Aorta (tissue), 5 donors: ENCODE measurements around the gene OR1A2. TPM values are rescaled to one million over a fixed set of nuclear protein-coding genes. Genes with fewer than 3 reads are reported as not detected.
"Not testable (repeated sequence)": the region's sequence is repeated elsewhere in the genome, so short reads cannot be mapped to it uniquely, and the experiment has no call there.

ENCODE experiments used
- ATAC-seq: fragments of 200-7000 bp; cut with Tn5 transposase; one replicate; pipeline ENCODE4 v1.9.1; 2022; ENCODE audit warnings: moderate library complexity; ENCODE audit not compliant: low FRiP score
- DNase-seq, 2 donors: peaks; one replicate each; pipeline ENCODE4 v3.0.0-alpha.2; 2020
- H3K27ac ChIP-seq, 2 donors: one replicate each; pipeline ENCODE4 v1.5.1; 2013; ENCODE audit warnings: low read length in 2 of 2, mild to moderate bottlenecking in 2 of 2, moderate library complexity in 2 of 2, control low read depth in 1 of 2, inconsistent platforms in 1 of 2, low read depth in 1 of 2
- H3K27me3 ChIP-seq, 2 donors: one replicate each; pipeline ENCODE4 v1.6.1; 2013; ENCODE audit warnings: control low read depth in 1 of 2, low read length in 1 of 2, mild to moderate bottlenecking in 1 of 2, moderate library complexity in 1 of 2; ENCODE audit not compliant: insufficient read depth in 2 of 2, control insufficient read depth in 1 of 2
- H3K36me3 ChIP-seq, 2 donors: one replicate each; pipeline ENCODE4 v1.6.1; 2013; ENCODE audit warnings: control low read depth in 1 of 2, low read length in 1 of 2, mild to moderate bottlenecking in 1 of 2; ENCODE audit not compliant: insufficient read depth in 2 of 2, control insufficient read depth in 1 of 2
- H3K4me1 ChIP-seq, 2 donors: one replicate each; pipeline ENCODE4 v1.6.1; 2013; ENCODE audit warnings: low read length in 2 of 2, control low read depth in 1 of 2, mild to moderate bottlenecking in 1 of 2, moderate library complexity in 1 of 2; ENCODE audit not compliant: insufficient read depth in 2 of 2, control insufficient read depth in 1 of 2
- H3K4me3 ChIP-seq, 2 donors: one replicate each; pipeline ENCODE4 v1.5.1; 2013; ENCODE audit warnings: low read length in 2 of 2, control low read depth in 1 of 2, mild to moderate bottlenecking in 1 of 2
- H3K9me3 ChIP-seq: one replicate; pipeline ENCODE4 v1.6.1; 2013; ENCODE audit warnings: mild to moderate bottlenecking, low read length; ENCODE audit not compliant: control insufficient read depth
- WGBS, 2 donors: extraction: QIAGEN DNeasy Blood & Tissue Kit; methylation state at CpG; one replicate each; pipeline ENCODE4 v1.1.7; 2013; 5-methylcytosine and 5-hydroxymethylcytosine counted together
- intact Hi-C, 2 donors: fragments of 100-400 bp; cut with DNase I; formaldehyde crosslinking; loops; one replicate each; pipeline versions ENCODE4 v1.14.2 to v1.15.0; 2022
- polyA plus RNA-seq, 2 donors: library from polyadenylated mRNA; stranded (reverse); fragments of 200-250 nt; gene quantifications; one replicate each; pipeline ENCODE4 v1.2.3, GENCODE V29; 2013
- total RNA-seq, 2 donors: library from RNA; stranded (reverse); fragmentation: NEBNext Ultra II Directional; extraction: Animal tissue kit (Norgen Biotek cat#: 25700); gene quantifications; one replicate each; pipeline ENCODE4 v1.2.1, GENCODE V29; 2021
- donor health status: healthy with polysubstance abuse.
- donor health status: Bipolar disorder and iron deficiency.
- donor health status: DM: no; HTN: no; CAD: no.
- donor health status: DM: no; HTN: no; CAD: no.
- donor health status: DM: yes; HTN: yes; CAD: no.

The OR1A2 gene
- total and polyA plus RNA-seq, 4 donors, result not detected

- H3K27me3 ChIP-seq, result no peaks in the 10 kb centered on the region
- no peaks in the 10 kb centered on the region for H3K9me3 ChIP-seq
- ATAC-seq (no peak), DNase-seq (no peak)
- H3K36me3 ChIP-seq, result no peaks in the 10 kb centered on the region
- H3K4me3 ChIP-seq, result no peak overlapping the region
- intact Hi-C loops, result no loop called here
- 84 to 85% methylated on average over 2 of the region's 2 CpGs for WGBS, 2 donors
- H3K27ac ChIP-seq, result no peak overlapping the region
- no peaks in the 10 kb centered on the region for H3K4me1 ChIP-seq
Measured at GRCh38 chr17:3221850-3222249, 24.5 kb downstream of the OR1A2 start.

- DNase-seq (no peak), ATAC-seq (no peak)
- WGBS, 2 donors, result 60 to 63% methylated on average over 2 of the region's 2 CpGs
- intact Hi-C loops, result no loop called here
- Histone ChIP-seq H3K27ac (no peak overlapping the region), H3K9me3 (no peaks in the 10 kb centered on the region), H3K27me3 (no peaks in the 10 kb centered on the region), H3K36me3 (no peaks in the 10 kb centered on the region), H3K4me3 (no peak overlapping the region), H3K4me1 (no peaks in the 10 kb centered on the region)
Measured at GRCh38 chr17:3222505-3222904, 25.2 kb downstream of the OR1A2 start.

GRCh38 chr17:3224721-3225352 is 27.5 kb downstream of the OR1A2 start:
- H3K9me3 ChIP-seq, ATAC-seq, H3K36me3 ChIP-seq, H3K27ac ChIP-seq, H3K4me3 ChIP-seq, intact Hi-C loops, H3K4me1 ChIP-seq, DNase-seq, H3K27me3 ChIP-seq: not testable (repeated sequence)

- H3K27ac ChIP-seq, intact Hi-C loops, H3K4me3 ChIP-seq, DNase-seq, H3K27me3 ChIP-seq, H3K9me3 ChIP-seq, H3K36me3 ChIP-seq, ATAC-seq, H3K4me1 ChIP-seq: not testable (repeated sequence)
- 77 to 79% methylated on average over 6 to 8 of the region's 8 CpGs for WGBS, 2 donors
Measured at GRCh38 chr17:3232300-3232699, 35.0 kb downstream of the OR1A2 start.

GRCh38 chr17:3238685-3239084 is 41.4 kb downstream of the OR1A2 start:
- H3K27ac ChIP-seq, ATAC-seq, H3K4me3 ChIP-seq, H3K4me1 ChIP-seq, intact Hi-C loops, H3K9me3 ChIP-seq, DNase-seq, H3K36me3 ChIP-seq, H3K27me3 ChIP-seq: not testable (repeated sequence)
- 9 to 11% methylated on average over 1 of the region's 2 CpGs for WGBS, 2 donors

GRCh38 chr17:3241044-3241443 is 43.7 kb downstream of the OR1A2 start:
- ATAC-seq, H3K36me3 ChIP-seq, H3K27me3 ChIP-seq, DNase-seq, H3K27ac ChIP-seq, intact Hi-C loops, H3K9me3 ChIP-seq, H3K4me3 ChIP-seq, H3K4me1 ChIP-seq: not testable (repeated sequence)
- WGBS, 2 donors, result 92 to 100% methylated on average over 1 of the region's 1 CpG

GRCh38 chr17:3244841-3245240 is 47.5 kb downstream of the OR1A2 start:
- H3K27ac ChIP-seq, H3K4me1 ChIP-seq, H3K36me3 ChIP-seq, DNase-seq, H3K4me3 ChIP-seq, H3K27me3 ChIP-seq, intact Hi-C loops, H3K9me3 ChIP-seq, ATAC-seq: not testable (repeated sequence)
- 48 to 65% methylated on average over 1 of the region's 1 CpG for WGBS, 2 donors

Other genes starting within 250 kb of the OR1A2 start
- not detected for gene OR1D5, start 133.9 kb upstream of the OR1A2 start, total RNA-seq
- gene OR1D5, start 133.9 kb upstream of the OR1A2 start, polyA plus RNA-seq, result not detected
- gene OR1D2, start 93.1 kb upstream of the OR1A2 start, total RNA-seq, result not detected
- gene OR1D2, start 93.1 kb upstream of the OR1A2 start, polyA plus RNA-seq, result not detected
- not detected for gene OR1G1, start 70.0 kb upstream of the OR1A2 start, total RNA-seq
- gene OR1G1, start 70.0 kb upstream of the OR1A2 start, polyA plus RNA-seq, result not detected
- gene OR1A1, start 10.1 kb downstream of the OR1A2 start, total RNA-seq, result not detected
- 1 to 10 TPM in 1 of 2 donors, not detected in 1; 1.1 TPM for gene OR1A1, start 10.1 kb downstream of the OR1A2 start, polyA plus RNA-seq
- gene OR3A1, start 100.8 kb downstream of the OR1A2 start, total RNA-seq, result not detected
- not detected for gene OR3A1, start 100.8 kb downstream of the OR1A2 start, polyA plus RNA-seq
- gene OR3A2, start 188.8 kb downstream of the OR1A2 start, total RNA-seq, result not detected
- gene OR3A2, start 188.8 kb downstream of the OR1A2 start, polyA plus RNA-seq, result under 1 TPM in 1 of 2 donors, not detected in 1; 0.51 TPM
- gene OR1E1, start 200.9 kb downstream of the OR1A2 start, total RNA-seq, result not detected
- not detected for gene OR1E1, start 200.9 kb downstream of the OR1A2 start, polyA plus RNA-seq
- gene OR3A3, start 213.9 kb downstream of the OR1A2 start, total RNA-seq, result not detected
- not detected for gene OR3A3, start 213.9 kb downstream of the OR1A2 start, polyA plus RNA-seq
- gene OR1E2, start 236.3 kb downstream of the OR1A2 start, total RNA-seq, result not detected
- gene OR1E2, start 236.3 kb downstream of the OR1A2 start, polyA plus RNA-seq, result not detected